Measurements from ENCODE around the gene NFATC3. TPM values are rescaled to one million over a fixed set of nuclear protein-coding genes. Genes with fewer than 3 reads are reported as not detected.
A peak's percentile ranks its signal among the peaks of the same experiment; 100 is the strongest.

The NFATC3 gene
- total RNA-seq, 1 donor from 2014 or later, result 20.9 TPM

- intact Hi-C loops (cut with micrococcal nuclease), result loop anchor here (5.0 kb wide), 1 partner anchor 992 kb away; no protein-coding TSS in a partner anchor
- no peak overlapping the region for H3K27ac ChIP-seq (replicated peaks)
These were observed 149.3 kb downstream of the NFATC3 start for GRCh38 chr16:68234188-68235107.

GRCh38 chr16:68235108-68235886 is 150.1 kb downstream of the NFATC3 start:
- Histone ChIP-seq H3K27ac (replicated peaks) (peak overlapping the region; percentile 17), H3K9me3 (replicated peaks) (no peaks in the 10 kb centered on the region), H3K27me3 (ENCODE audit: low read depth) (no peaks in the 10 kb centered on the region), H3K4me3 (peak overlapping the region; percentile 74), H3K36me3 (no peaks in the 10 kb centered on the region), H3K4me1 (peaks cover 34% of the 10 kb centered on the region)
- DNase-seq, result no peak
- TF ChIP-seq, protein P1, sequence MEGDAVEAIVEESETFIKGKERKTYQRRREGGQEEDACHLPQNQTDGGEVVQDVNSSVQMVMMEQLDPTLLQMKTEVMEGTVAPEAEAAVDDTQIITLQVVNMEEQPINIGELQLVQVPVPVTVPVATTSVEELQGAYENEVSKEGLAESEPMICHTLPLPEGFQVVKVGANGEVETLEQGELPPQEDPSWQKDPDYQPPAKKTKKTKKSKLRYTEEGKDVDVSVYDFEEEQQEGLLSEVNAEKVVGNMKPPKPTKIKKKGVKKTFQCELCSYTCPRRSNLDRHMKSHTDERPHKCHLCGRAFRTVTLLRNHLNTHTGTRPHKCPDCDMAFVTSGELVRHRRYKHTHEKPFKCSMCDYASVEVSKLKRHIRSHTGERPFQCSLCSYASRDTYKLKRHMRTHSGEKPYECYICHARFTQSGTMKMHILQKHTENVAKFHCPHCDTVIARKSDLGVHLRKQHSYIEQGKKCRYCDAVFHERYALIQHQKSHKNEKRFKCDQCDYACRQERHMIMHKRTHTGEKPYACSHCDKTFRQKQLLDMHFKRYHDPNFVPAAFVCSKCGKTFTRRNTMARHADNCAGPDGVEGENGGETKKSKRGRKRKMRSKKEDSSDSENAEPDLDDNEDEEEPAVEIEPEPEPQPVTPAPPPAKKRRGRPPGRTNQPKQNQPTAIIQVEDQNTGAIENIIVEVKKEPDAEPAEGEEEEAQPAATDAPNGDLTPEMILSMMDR (IDR thresholded peaks at IDR 0.05; ENCODE audit: borderline replicate concordance), result no peak
- intact Hi-C loops (cut with micrococcal nuclease), result loop anchor here (5.0 kb wide), 1 partner anchor 993 kb away; no protein-coding TSS in a partner anchor

More at GRCh38 chr16:68234188-68235107, 149.3 kb downstream of the NFATC3 start:
- H3K27me3 ChIP-seq (ENCODE audit: low read depth), result no peaks in the 10 kb centered on the region
- no peaks in the 10 kb centered on the region for H3K9me3 ChIP-seq (replicated peaks)
- DNase-seq, result no peak
- no peaks in the 10 kb centered on the region for H3K36me3 ChIP-seq
- H3K4me3 ChIP-seq, result no peak overlapping the region
- peaks cover 26% of the 10 kb centered on the region for H3K4me1 ChIP-seq
- TF ChIP-seq, protein P1 (IDR thresholded peaks at IDR 0.05; ENCODE audit: borderline replicate concordance), result no peak

DNA sequence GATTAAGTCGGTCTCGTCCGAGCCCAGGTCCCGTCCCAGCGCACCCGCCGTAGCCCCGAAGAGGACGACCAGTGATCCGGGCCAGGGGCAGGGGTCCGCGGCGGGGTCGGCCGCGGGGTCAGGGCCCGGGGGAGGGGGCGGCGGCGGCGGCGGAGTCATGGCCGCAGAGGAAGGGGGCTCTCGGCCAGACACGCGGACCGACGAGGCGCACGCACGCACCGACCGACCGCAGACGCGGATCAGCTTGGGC is 150.6 kb downstream of the NFATC3 start, which contains the start of gene ESRP2:
TSS of gene ESRP2 (minus strand) at position 241 of the 250 bp plus-strand sequence. CDS start at position 159, 82 bp downstream.
- Histone ChIP-seq H3K4me3 (peak within 1 kb of the TSS; percentile 74), H3K36me3 (no peaks in the 10 kb centered on the region), H3K27ac (replicated peaks) (peak within 1 kb of the TSS; percentile 91), H3K9me3 (replicated peaks) (no peaks in the 10 kb centered on the region), H3K27me3 (ENCODE audit: low read depth) (no peaks in the 10 kb centered on the region), H3K4me1 (peaks cover 34% of the 10 kb centered on the region)
- TF ChIP-seq, protein P1 (IDR thresholded peaks at IDR 0.05; ENCODE audit: borderline replicate concordance), result no peak
- DNase-seq, result no peak
- intact Hi-C loops (cut with micrococcal nuclease), result loop anchor here (5.0 kb wide), 1 partner anchor 994 kb away; no protein-coding TSS in a partner anchor

DNA sequence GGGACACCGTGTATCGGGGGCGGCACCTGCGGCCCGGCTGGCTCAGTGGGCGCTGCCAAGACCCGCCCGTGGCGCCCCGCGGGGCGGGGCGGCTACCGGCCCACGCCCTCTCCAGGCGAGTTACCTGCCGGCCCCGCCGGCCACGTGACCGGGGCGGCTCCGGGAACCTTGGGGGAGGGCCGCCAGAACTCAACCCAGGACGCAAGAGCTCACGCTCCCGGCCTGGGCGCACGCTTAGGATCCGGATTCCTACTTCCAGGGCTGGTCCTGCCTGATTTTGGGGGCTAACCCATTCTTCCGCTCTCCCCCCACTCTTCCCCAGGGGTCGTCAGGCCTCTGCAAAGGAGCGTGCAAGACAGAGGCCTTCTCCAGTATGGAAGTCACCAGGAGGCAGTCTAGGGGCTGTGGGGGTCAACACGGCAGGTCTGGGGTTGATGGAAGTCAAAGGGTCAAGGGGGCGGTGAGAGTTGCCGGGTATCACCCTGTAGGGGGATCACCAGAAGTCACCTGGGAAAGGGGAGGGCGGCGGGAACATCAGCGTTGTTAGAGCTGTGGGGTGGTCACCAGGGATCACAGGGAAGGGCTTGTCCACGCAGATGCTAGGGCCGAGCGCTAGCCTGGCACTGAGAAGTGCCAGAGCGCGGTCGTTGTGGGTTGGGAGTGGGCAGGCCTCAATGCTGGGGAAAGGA is 151.1 kb downstream of the NFATC3 start:
- no peak for DNase-seq
- peak overlapping the region; percentile 74 for H3K4me3 ChIP-seq
- no peaks in the 10 kb centered on the region for H3K36me3 ChIP-seq
- peak overlapping the region; percentile 17 for H3K27ac ChIP-seq (replicated peaks)
- peaks cover 34% of the 10 kb centered on the region for H3K4me1 ChIP-seq
- no peaks in the 10 kb centered on the region for H3K27me3 ChIP-seq (ENCODE audit: low read depth)
- H3K9me3 ChIP-seq (replicated peaks), result no peaks in the 10 kb centered on the region
- TF ChIP-seq, protein P1 (IDR thresholded peaks at IDR 0.05; ENCODE audit: borderline replicate concordance), result no peak
- intact Hi-C loops (cut with micrococcal nuclease), result loop anchor here (5.0 kb wide), 1 partner anchor 994 kb away; no protein-coding TSS in a partner anchor

DNA sequence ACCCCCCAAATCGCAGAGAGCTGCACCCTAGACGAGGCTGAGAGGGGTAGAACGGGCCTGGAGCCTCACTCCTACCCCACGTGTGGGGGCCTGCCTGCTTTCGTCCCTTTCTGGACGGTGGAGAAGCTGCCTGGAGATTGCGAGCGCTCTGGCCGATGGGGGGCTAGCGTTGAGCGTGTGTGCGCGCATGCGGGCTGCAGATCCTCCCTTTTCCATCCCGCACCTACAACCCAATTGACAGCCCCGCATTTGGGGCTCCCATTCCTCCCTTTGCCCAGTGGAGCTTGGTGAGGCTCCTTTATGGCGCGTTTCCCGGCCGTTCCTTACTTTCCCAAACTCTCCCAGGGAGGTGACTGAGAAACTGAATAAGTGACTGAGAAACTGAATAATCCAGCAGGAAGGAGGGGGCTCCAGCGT is 151.7 kb downstream of the NFATC3 start:
- TF ChIP-seq, protein P1 (IDR thresholded peaks at IDR 0.05; ENCODE audit: borderline replicate concordance), result no peak
- Histone ChIP-seq H3K36me3 (no peaks in the 10 kb centered on the region), H3K9me3 (replicated peaks) (no peaks in the 10 kb centered on the region), H3K27ac (replicated peaks) (peak overlapping the region; percentile 91), H3K27me3 (ENCODE audit: low read depth) (no peaks in the 10 kb centered on the region), H3K4me1 (peaks cover 34% of the 10 kb centered on the region), H3K4me3 (peak overlapping the region; percentile 74)
- DNase-seq, result no peak
- intact Hi-C loops (cut with micrococcal nuclease), result loop anchor here (5.0 kb wide), 1 partner anchor 995 kb away; no protein-coding TSS in a partner anchor

Data from left ventricle myocardium inferior (tissue), 1 donor.